ENCODE results near the gene OR4D2.

The OR4D2 gene

GRCh38 chr17:58166682-58167081, at the start of gene OR4D2:
TSS of gene OR4D2 (plus strand) at chr17:58166982. CDS start at chr17:58169656, 2,674 bp downstream.
- Histone ChIP-seq H3K4me3 (no peak within 1 kb of the TSS), H3K36me3 (no peaks in the 10 kb centered on the region), H3K27ac (no peak within 1 kb of the TSS), H3K27me3 (peaks cover 0 to 5% of the 10 kb centered on the region in 2 donors), H3K9me3 (no peaks in the 10 kb centered on the region), H3K4me1 (no peaks in the 10 kb centered on the region)
- intact Hi-C loops (cut with DNase I; ENCODE audit: low total_unique reads), result no loop called here
- no peak for DNase-seq
- no peak for TF ChIP-seq CTCF (IDR thresholded peaks at IDR 0.05)

- H3K36me3 ChIP-seq, result no peaks in the 10 kb centered on the region
- peaks cover 0 to 18% of the 10 kb centered on the region in 2 donors for H3K27me3 ChIP-seq
- no peak for TF ChIP-seq CTCF (IDR thresholded peaks at IDR 0.05)
- no peak for DNase-seq
- intact Hi-C loops (cut with DNase I; ENCODE audit: low total_unique reads), result loop anchor here (10.0 kb wide), 2 partner anchors 113 to 983 kb away; partner anchors contain the start of gene SRSF1
- H3K27ac ChIP-seq, result no peak overlapping the region
- H3K9me3 ChIP-seq, result no peaks in the 10 kb centered on the region
- no peaks in the 10 kb centered on the region for H3K4me1 ChIP-seq
- H3K4me3 ChIP-seq, result no peak overlapping the region
Measured at GRCh38 chr17:58117382-58117781, 49.4 kb upstream of the OR4D2 start.

- intact Hi-C loops (cut with DNase I; ENCODE audit: low total_unique reads), result loop anchor here (10.0 kb wide), 2 partner anchors 115 to 985 kb away; partner anchors contain the start of gene SRSF1
- no peaks in the 10 kb centered on the region for H3K4me1 ChIP-seq
- H3K36me3 ChIP-seq, result no peaks in the 10 kb centered on the region
- H3K9me3 ChIP-seq, result no peaks in the 10 kb centered on the region
- no peak for DNase-seq
- peaks cover 0 to 18% of the 10 kb centered on the region in 2 donors for H3K27me3 ChIP-seq
- no peak overlapping the region for H3K4me3 ChIP-seq
- no peak for TF ChIP-seq CTCF (IDR thresholded peaks at IDR 0.05)
- H3K27ac ChIP-seq, result no peak overlapping the region
Measured at GRCh38 chr17:58119491-58119890, 47.3 kb upstream of the OR4D2 start.

GRCh38 chr17:58120195-58120822, 46.5 kb upstream of the OR4D2 start:
- peak in 1 of 2 donors; percentile 24 for DNase-seq
- Histone ChIP-seq H3K9me3 (no peaks in the 10 kb centered on the region), H3K4me1 (no peaks in the 10 kb centered on the region), H3K36me3 (no peaks in the 10 kb centered on the region), H3K27me3 (peaks cover 0 to 18% of the 10 kb centered on the region in 2 donors), H3K4me3 (no peak overlapping the region), H3K27ac (no peak overlapping the region)
- intact Hi-C loops (cut with DNase I; ENCODE audit: low total_unique reads), result no loop called here
- TF ChIP-seq CTCF (IDR thresholded peaks at IDR 0.05), result no peak

GRCh38 chr17:58121925-58122324, 44.9 kb upstream of the OR4D2 start:
- no peaks in the 10 kb centered on the region for H3K9me3 ChIP-seq
- H3K27me3 ChIP-seq, result peaks cover 0 to 8% of the 10 kb centered on the region in 2 donors
- no peaks in the 10 kb centered on the region for H3K36me3 ChIP-seq
- no peak for DNase-seq
- H3K4me3 ChIP-seq, result no peak overlapping the region
- no peak overlapping the region for H3K27ac ChIP-seq
- no peak for TF ChIP-seq CTCF (IDR thresholded peaks at IDR 0.05)
- no peaks in the 10 kb centered on the region for H3K4me1 ChIP-seq
- intact Hi-C loops (cut with DNase I; ENCODE audit: low total_unique reads), result no loop called here

Measured in tibial artery (tissue), 4 donors.